Retina (tissue), 1 donor: ENCODE results near the gene DCDC2C.
A peak's percentile ranks its signal among the peaks of the same experiment; 100 is the strongest.

Source experiments
- DNase-seq: peaks from one replicate; pipeline ENCODE4 v3.0.0-alpha.2; 2016

The DCDC2C gene

GRCh38 chr2:3712831-3713503 lies 9.6 kb downstream of the DCDC2C start:
- DNase-seq = no peak

- DNase-seq = no peak
Observed at GRCh38 chr2:3718679-3719078, 15.3 kb downstream of the DCDC2C start.

- DNase-seq = no peak
Observed at GRCh38 chr2:3725002-3725401, 21.6 kb downstream of the DCDC2C start.

- DNase-seq = no peak
Observed at GRCh38 chr2:3725458-3726250, 22.3 kb downstream of the DCDC2C start.

DNA sequence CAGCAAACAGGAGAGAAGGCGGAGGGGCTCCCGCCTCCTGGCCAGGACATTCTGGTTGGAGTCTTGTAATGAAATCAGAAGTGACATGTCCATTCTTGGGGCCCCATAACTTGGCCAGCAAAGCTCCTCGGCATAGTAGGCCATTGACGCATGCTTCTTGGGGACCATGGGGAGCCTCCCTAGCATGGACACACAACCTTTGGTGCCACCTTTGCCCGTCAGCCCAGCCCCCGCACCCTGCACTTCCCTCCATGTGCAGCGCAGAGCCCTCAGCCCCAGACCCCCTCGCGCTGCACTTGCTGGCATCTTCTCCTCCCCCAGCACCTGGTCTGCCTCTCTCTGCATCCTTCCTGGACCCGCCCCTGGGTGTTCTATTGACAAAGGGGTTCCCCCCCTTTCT lies 23.1 kb downstream of the DCDC2C start:
- DNase-seq = no peak

DNA sequence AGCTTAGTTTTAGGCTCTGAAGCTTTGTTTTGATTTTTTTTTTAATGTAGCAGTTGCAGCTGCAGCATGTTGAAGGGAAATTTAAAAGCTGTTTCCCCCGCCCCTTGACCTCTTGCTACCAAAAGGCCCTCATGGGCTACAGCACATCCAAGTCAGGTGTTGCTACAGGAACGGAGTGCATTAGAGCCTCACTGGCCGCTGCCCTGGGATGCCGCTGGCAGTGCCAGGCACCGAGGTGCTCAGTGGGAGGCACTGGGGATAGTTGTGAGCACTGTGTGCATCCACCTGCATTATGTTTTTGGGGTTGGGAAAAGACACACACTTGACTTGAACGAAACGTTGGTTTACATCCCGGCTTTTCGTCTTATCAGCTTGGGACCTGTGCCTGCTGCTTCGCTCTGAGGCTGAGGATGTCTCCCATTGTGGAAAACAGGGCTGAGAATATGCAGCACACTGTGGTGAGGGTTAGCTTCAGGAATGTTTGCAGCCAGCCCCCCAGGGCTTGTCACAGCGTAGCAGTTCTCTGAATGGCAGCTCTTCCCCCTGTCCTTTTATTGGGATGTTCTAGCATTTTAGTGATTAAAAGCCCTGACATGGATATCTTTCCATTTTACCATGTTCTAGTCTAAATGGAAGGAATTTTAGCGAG lies 24.1 kb downstream of the DCDC2C start:
- DNase-seq = peak; percentile 28

- DNase-seq = peak; percentile 86
Observed at GRCh38 chr2:3728104-3729054, 25.0 kb downstream of the DCDC2C start.

DNA sequence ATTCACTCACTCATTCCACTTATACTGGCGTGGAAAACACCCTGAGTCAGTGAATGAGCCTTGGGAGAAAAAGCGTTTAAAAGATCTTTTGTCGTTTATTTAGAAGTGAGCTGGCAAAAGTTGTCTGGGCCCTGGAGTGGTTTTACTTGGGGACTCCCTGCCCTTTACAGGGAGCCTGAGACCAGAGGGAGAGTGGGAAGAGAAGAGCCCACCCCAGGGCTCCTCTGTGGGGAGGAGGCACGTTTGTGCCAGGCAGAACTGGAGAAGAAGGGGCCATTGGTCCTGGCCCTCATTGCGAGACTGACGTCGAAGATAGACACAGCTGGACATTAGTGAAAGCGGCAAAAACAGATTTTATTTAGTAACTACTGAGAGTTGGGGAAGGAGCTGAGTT lies 25.7 kb downstream of the DCDC2C start:
- DNase-seq = no peak

- DNase-seq = no peak
Observed at GRCh38 chr2:3729786-3730185, 26.4 kb downstream of the DCDC2C start.

DNA sequence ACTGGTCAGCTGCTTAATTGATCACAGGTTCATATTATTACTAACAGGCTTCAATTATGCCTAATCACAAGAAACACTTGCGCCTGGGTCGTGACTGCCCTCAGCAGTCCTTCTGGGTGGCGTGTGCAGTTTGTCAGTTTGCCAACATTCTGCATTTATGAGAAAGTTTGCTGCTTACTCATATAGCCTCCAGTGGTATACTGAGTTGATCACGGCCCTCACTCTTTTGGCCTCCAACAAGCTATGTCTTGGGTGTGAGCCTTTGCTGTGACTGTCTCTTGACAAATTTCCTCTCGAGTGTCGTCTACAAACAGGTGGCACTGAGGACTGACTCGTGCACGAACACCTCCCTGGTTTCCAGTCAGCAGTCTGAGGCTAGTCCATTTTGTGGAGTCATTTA lies 27.3 kb downstream of the DCDC2C start:
- no peak for DNase-seq

- DNase-seq = no peak
Observed at GRCh38 chr2:3731829-3732228, 28.5 kb downstream of the DCDC2C start.

DNA sequence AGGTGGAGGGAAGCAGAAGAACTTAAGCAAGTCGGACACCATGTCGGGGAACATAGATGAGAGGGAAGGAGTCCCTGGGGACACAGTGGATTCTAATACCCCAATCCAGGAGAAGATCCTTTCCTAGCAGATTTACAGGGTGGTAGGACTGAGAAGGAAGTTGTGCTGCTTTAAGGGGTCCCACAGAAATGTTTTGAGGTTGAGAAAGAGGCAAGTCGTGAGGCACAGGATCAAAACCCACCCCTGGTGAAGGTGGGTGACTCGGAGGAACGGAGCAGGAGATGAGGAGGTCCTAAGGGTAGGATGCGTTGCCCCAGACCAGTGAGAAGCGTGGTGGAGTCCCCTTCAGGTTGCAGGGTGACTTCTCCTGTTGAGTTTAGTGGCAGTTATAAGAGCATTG lies 32.7 kb downstream of the DCDC2C start:
- no peak for DNase-seq

- DNase-seq = no peak
Observed at GRCh38 chr2:3737128-3737527, 33.8 kb downstream of the DCDC2C start.

GRCh38 chr2:3738454-3738853 lies 35.1 kb downstream of the DCDC2C start:
- no peak for DNase-seq

GRCh38 chr2:3739313-3739712 lies 35.9 kb downstream of the DCDC2C start:
- DNase-seq = no peak

- DNase-seq = no peak
Observed at GRCh38 chr2:3741396-3741795, 38.0 kb downstream of the DCDC2C start.

GRCh38 chr2:3741867-3742602 lies 38.7 kb downstream of the DCDC2C start:
- DNase-seq = no peak

DNA sequence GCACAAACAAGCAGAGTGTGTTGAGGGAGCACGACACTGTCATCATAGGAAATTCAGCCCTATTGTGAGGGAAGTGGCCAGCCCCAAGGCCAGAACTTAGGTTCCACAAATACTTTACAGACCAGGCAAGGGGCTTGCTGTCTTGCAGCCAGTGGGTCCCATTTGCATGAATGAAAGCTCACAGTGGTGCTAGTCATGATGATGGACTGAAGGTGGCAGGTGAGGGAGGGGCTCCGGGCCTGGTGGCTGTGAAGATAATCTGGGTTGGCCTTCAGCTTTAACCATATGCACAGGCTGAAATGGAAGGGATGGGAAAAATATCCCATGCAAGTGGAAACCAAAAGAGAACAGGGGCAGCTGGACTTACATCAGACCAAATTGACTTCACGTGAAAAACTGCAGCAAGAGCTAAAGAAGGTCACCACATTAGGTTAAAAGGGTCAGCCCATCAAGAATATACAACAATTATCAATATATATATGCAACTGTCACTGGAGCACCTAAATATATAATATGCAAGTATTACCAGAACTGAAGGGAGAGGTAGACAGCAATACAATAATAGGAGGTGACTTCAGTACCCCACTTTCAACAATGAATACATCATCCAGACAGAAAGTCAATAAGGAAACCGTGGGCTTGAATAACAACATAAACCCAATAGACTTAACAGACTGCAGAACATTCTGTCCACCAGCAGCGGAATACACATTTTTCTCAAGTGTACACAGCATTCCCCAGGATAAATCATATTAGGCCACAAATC lies 39.6 kb downstream of the DCDC2C start:
- DNase-seq = no peak

DNA sequence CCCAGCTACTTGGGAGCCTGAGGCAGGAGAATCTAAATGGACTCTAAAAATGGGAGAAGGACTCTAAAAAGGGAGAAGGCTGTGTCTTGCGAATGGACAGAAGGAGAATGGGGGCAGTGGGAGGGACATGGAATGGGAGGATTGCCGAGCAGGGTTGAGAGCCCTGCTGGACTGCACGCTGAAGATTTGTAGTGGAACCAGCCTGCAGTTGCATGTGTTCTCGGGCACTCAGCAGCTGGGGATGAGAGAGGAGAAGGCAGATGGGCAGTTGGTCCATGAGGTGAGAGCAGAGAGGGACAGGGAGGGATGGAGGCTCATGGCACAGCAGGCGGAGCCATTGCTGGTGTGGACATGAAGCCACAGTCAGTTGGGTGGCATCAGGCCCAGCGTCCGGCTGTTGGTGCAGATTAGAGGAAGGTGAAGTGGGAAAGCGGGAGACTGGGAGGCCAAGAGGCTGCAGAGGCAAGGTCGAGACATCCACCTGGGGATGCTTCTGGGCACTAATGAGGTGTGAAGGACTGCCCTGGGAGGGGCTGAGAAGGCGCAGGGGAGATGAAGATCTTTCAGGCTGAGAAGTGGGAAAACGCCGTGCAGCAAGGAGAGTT lies 40.7 kb downstream of the DCDC2C start:
- DNase-seq = no peak

DNA sequence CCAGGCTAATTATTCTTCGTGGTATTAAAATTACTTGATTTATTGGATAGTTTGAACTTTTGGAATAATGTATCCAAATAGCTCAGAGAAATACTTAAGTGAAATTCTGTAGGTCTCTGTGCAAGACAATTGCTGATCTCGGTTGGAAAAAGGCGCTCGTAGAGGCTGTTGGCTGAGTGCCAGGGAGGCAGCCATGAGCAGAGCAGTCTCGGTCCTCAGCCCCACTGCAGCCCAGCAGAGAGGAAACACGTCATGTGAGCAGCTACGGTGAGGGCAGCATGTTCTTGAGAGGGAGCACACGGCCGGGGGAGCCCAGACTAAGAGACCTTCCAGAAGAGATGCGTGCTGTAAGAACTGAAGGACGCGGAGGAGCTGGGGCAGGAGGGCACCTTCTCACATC lies 42.5 kb downstream of the DCDC2C start:
- no peak for DNase-seq
